ENCODE results near the gene ANAPC1. TPM values are rescaled to one million over a fixed set of nuclear protein-coding genes. Genes with fewer than 3 reads are reported as not detected.
A peak's percentile ranks its signal among the peaks of the same experiment; 100 is the strongest.

ANAPC1 gene
- total and polyA plus RNA-seq, 9 of the 15 experiments (the other 6 are each of a cell fraction or from before 2014, with no cell fraction given): 14.0 to 126 (median 78.2) TPM

- TF ChIP-seq ZBTB12 (CRISPR knock-in tag; IDR thresholded peaks at IDR 0.05) (no peak), STAG1 (CRISPR knock-in tag; IDR thresholded peaks at IDR 0.05; ENCODE audit: borderline replicate concordance) (peak; percentile 62; the same call in 1 of the 2 replicates), KDM5B (IDR thresholded peaks at IDR 0.05; ENCODE audit: insufficient replicate concordance, low read depth, low read length) (peak; percentile 64), U2AF2 (optimal IDR thresholded peaks at IDR 0.05; ENCODE audit: low read depth, low read length) (no peak), ATF2 (CRISPR knock-in tag; IDR thresholded peaks at IDR 0.05) (no peak), BCOR (IDR thresholded peaks at IDR 0.05) (peak; percentile 48; the same call in 1 of the 2 replicates), MAFG (tag; conservative IDR thresholded peaks at IDR 0.05) (no peak), ZNF12 (CRISPR knock-in tag; IDR thresholded peaks at IDR 0.05) (no peak), LARP7 (IDR thresholded peaks at IDR 0.05) (no peak), NBN (IDR thresholded peaks at IDR 0.05; ENCODE audit: low read depth) (no peak), ARNT (IDR thresholded peaks at IDR 0.05) (no peak), SREBF1 (IDR thresholded peaks at IDR 0.05; ENCODE audit: borderline replicate concordance, low read depth, low read length) (no peak), GABPB1 (CRISPR knock-in tag; IDR thresholded peaks at IDR 0.05) (peak; percentile 36; the same call in 1 of the 2 replicates), NFE2 (IDR thresholded peaks at IDR 0.05; ENCODE audit: low read depth) (no peak), ZNF780A (CRISPR knock-in tag; IDR thresholded peaks at IDR 0.05) (no peak), GABPA (tag; conservative IDR thresholded peaks at IDR 0.05; ENCODE audit: low read depth) (peak; percentile 70), RAD21 (CRISPR knock-in tag; conservative IDR thresholded peaks at IDR 0.05 in 1 of 2, IDR thresholded peaks at IDR 0.05 in 1 of 2) (peak; percentile 84 to 89), NCOA1 (IDR thresholded peaks at IDR 0.05; ENCODE audit: low read depth) (no peak), KLF16 (IDR thresholded peaks at IDR 0.05) (no peak)
- TF ChIP-seq, protein P1, sequence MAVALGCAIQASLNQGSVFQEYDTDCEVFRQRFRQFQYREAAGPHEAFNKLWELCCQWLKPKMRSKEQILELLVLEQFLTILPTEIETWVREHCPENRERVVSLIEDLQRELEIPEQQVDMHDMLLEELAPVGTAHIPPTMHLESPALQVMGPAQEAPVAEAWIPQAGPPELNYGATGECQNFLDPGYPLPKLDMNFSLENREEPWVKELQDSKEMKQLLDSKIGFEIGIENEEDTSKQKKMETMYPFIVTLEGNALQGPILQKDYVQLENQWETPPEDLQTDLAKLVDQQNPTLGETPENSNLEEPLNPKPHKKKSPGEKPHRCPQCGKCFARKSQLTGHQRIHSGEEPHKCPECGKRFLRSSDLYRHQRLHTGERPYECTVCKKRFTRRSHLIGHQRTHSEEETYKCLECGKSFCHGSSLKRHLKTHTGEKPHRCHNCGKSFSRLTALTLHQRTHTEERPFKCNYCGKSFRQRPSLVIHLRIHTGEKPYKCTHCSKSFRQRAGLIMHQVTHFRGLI (CRISPR knock-in tag; IDR thresholded peaks at IDR 0.05): no peak
- TF ChIP-seq, protein P2, sequence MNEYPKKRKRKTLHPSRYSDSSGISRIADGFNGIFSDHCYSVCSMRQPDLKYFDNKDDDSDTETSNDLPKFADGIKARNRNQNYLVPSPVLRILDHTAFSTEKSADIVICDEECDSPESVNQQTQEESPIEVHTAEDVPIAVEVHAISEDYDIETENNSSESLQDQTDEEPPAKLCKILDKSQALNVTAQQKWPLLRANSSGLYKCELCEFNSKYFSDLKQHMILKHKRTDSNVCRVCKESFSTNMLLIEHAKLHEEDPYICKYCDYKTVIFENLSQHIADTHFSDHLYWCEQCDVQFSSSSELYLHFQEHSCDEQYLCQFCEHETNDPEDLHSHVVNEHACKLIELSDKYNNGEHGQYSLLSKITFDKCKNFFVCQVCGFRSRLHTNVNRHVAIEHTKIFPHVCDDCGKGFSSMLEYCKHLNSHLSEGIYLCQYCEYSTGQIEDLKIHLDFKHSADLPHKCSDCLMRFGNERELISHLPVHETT (CRISPR knock-in tag; conservative IDR thresholded peaks at IDR 0.05 in 1 of 2, IDR thresholded peaks at IDR 0.05 in 1 of 2): no peak
Measured at GRCh38 chr2:111897924-111898702, 14.1 kb upstream of the ANAPC1 start, which contains the start of gene MERTK (continued).

All from K562 (cell line).